Caco-2 (cell line): ENCODE measurements around the gene NEAT1. TPM values are rescaled to one million over a fixed set of nuclear protein-coding genes. Genes with fewer than 3 reads are reported as not detected.

Source experiments
- BruUV-seq: library from RNA; stranded (reverse); fragments of 400-500 nt; replicated peaks from 2 replicates; lab custom pipeline; 2021; lab: Mats Ljungman, UMichigan
- CTCF ChIA-PET: fragments of 300-600 bp; sonication (Branson Sonifier 250); formaldehyde crosslinking; loops from one replicate; lab custom pipeline; 2022; ENCODE audit warnings: antibody characterized with exemption; lab: Charles Lee
- POLR2A ChIA-PET: fragments of 300-600 bp; sonication (Branson Sonifier 250); formaldehyde crosslinking; loops from one replicate; lab custom pipeline; 2022; ENCODE audit warnings: antibody characterized with exemption; lab: Charles Lee
- DNase-seq, 2 experiments: peaks; one replicate each; pipeline versions ENCODE4 v3.0.0 to v3.0.0-alpha.2; 2020 to 2022
- H3K27me3 ChIP-seq: replicated peaks from 2 replicates; pipeline ENCODE4 v1.6.0; 2011; ENCODE audit warnings: low read length; ENCODE audit not compliant: control insufficient read depth, insufficient read depth
- H3K36me3 ChIP-seq: 2 replicates; pipeline ENCODE4 v1.5.1; 2011; ENCODE audit warnings: low read length; ENCODE audit not compliant: control insufficient read depth, insufficient read depth
- H3K4me1 ChIP-seq: fragments of 250-450 bp; sonication (Bioruptor Pico); 2 replicates; pipeline ENCODE4 v1.5.1; 2020; ENCODE audit warnings: mild to moderate bottlenecking
- H3K4me3 ChIP-seq: 2 replicates; pipeline ENCODE4 v1.5.1; 2011; ENCODE audit warnings: low read depth, mild to moderate bottlenecking, control low read depth, low read length
- H3K9me3 ChIP-seq: fragments of 250-450 bp; sonication (Bioruptor Pico); 2 replicates; pipeline ENCODE4 v1.5.1; 2020; ENCODE audit warnings: mild to moderate bottlenecking, moderate library complexity
- H3K27ac Mint-ChIP-seq: one replicate; pipeline ENCODE4 v1.8.0; 2022; ENCODE audit warnings: mixed read lengths; ENCODE audit not compliant: unreplicated experiment
- H3K27me3 Mint-ChIP-seq: one replicate; pipeline ENCODE4 v1.8.0; 2022; ENCODE audit warnings: mixed read lengths; ENCODE audit not compliant: insufficient read depth, unreplicated experiment
- H3K36me3 Mint-ChIP-seq: one replicate; pipeline ENCODE4 v1.8.0; 2022; ENCODE audit warnings: mild to moderate bottlenecking, mixed read lengths; ENCODE audit not compliant: insufficient read depth, unreplicated experiment
- H3K4me1 Mint-ChIP-seq: one replicate; pipeline ENCODE4 v1.8.0; 2022; ENCODE audit warnings: low read depth, mixed read lengths; ENCODE audit not compliant: unreplicated experiment
- H3K4me3 Mint-ChIP-seq: one replicate; pipeline ENCODE4 v1.8.0; 2022; ENCODE audit warnings: mild to moderate bottlenecking, moderate library complexity, mixed read lengths; ENCODE audit not compliant: unreplicated experiment
- H3K9me3 Mint-ChIP-seq: one replicate; pipeline ENCODE4 v1.8.0; 2022; ENCODE audit warnings: mixed read lengths; ENCODE audit not compliant: unreplicated experiment
- CTCF ChIP-seq, 2 experiments: fragments of 200-600 bp in 1 of 2; IDR thresholded peaks; 1 replicate in 1 of 2; 2 replicates in 1 of 2; pipeline versions ENCODE4 v1.5.1 to v1.8.0; 2011 to 2022; ENCODE audit warnings: antibody characterized with exemption in 1 of 2, control low read depth in 1 of 2, inconsistent platforms in 1 of 2, low read depth in 1 of 2, low read length in 1 of 2, mild to moderate bottlenecking in 1 of 2, moderate library complexity in 1 of 2; ENCODE audit not compliant: insufficient read depth in 1 of 2, severe bottlenecking in 1 of 2, unreplicated experiment in 1 of 2
- intact Hi-C: fragments of 100-400 bp; cut with micrococcal nuclease; formaldehyde crosslinking; loops from one replicate; pipeline ENCODE4 v1.10.0; 2022; ENCODE audit not compliant: unreplicated experiment
- total RNA-seq: library from RNA; stranded (reverse); gene quantifications from 2 replicates; pipeline ENCODE4 v1.2.3, GENCODE V29; 2022

The NEAT1 gene
- total RNA-seq, 1 experiment from 2014 or later: 254 TPM

GRCh38 chr11:65420979-65421793 lies 1.4 kb upstream of the NEAT1 start:
- peak; percentile 81 to 93 for DNase-seq
- Histone ChIP-seq H3K36me3 (peaks cover 4% of the 10 kb centered on the region; the same call in 1 of the 2 replicates), H3K9me3 (no peaks in the 10 kb centered on the region), H3K27me3 (no peaks in the 10 kb centered on the region), H3K4me3 (peak overlapping the region; percentile 61), H3K4me1 (peaks cover 56% of the 10 kb centered on the region)
- POLR2A ChIA-PET: interaction anchor here (0.6 to 7.8 kb wide), 6 partner anchors 34 to 194 kb away, joined by 3 to 104 read pairs (median 5); partner anchors contain the start of genes MALAT1 and PCNX3
- intact Hi-C loops: no loop called here
- peaks cover 5% of the 10 kb centered on the region for H3K27me3 Mint-ChIP-seq
- no peak for TF ChIP-seq CTCF (IDR thresholded peaks at IDR 0.05; ENCODE audit: insufficient read depth in 1 of 2, low read depth in 1 of 2, low read length in 1 of 2, severe bottlenecking in 1 of 2, unreplicated experiment in 1 of 2)
- TSS peak; percentile 67 for BruUV-seq
- CTCF ChIA-PET: interaction anchor here (1.2 to 4.2 kb wide), 3 partner anchors 47 to 51 kb away, joined by 3 to 21 read pairs (median 18); no protein-coding TSS in a partner anchor
- H3K27ac Mint-ChIP-seq: peak overlapping the region; percentile 95
- H3K4me1 Mint-ChIP-seq: peaks cover 59% of the 10 kb centered on the region
- H3K4me3 Mint-ChIP-seq: peak overlapping the region; percentile 92
- H3K36me3 Mint-ChIP-seq: peaks cover 68% of the 10 kb centered on the region
- H3K9me3 Mint-ChIP-seq: no peaks in the 10 kb centered on the region

GRCh38 chr11:65421794-65422632 lies 585 bp upstream of the NEAT1 start:
- no TSS peak for BruUV-seq
- intact Hi-C loops: loop anchor here (1.0 kb wide), 1 partner anchor 75 kb away; no protein-coding TSS in a partner anchor

More at GRCh38 chr11:65421794-65422632, 585 bp upstream of the NEAT1 start:
- H3K36me3 Mint-ChIP-seq: peaks cover 71% of the 10 kb centered on the region
- DNase-seq: peak; percentile 98 to 99
- Histone ChIP-seq H3K27me3 (no peaks in the 10 kb centered on the region), H3K4me1 (peaks cover 57% of the 10 kb centered on the region), H3K36me3 (peaks cover 6% of the 10 kb centered on the region; the same call in 1 of the 2 replicates), H3K4me3 (peak overlapping the region; percentile 73), H3K9me3 (no peaks in the 10 kb centered on the region)
- peaks cover 62% of the 10 kb centered on the region for H3K4me1 Mint-ChIP-seq
- POLR2A ChIA-PET: interaction anchor here (0.5 to 7.8 kb wide), 28 partner anchors 12 to 438 kb away, joined by 3 to 113 read pairs (median 7); partner anchors contain the start of genes FRMD8, MALAT1, PCNX3 and ZNRD2
- H3K27ac Mint-ChIP-seq: peak overlapping the region; percentile 95
- no peaks in the 10 kb centered on the region for H3K9me3 Mint-ChIP-seq
- CTCF ChIA-PET: interaction anchor here (0.6 to 4.2 kb wide), 5 partner anchors 46 to 88 kb away, joined by 3 to 18 read pairs (median 5); no protein-coding TSS in a partner anchor
- TF ChIP-seq CTCF (IDR thresholded peaks at IDR 0.05; ENCODE audit: insufficient read depth in 1 of 2, low read depth in 1 of 2, low read length in 1 of 2, severe bottlenecking in 1 of 2, unreplicated experiment in 1 of 2): no peak
- peak overlapping the region; percentile 92 for H3K4me3 Mint-ChIP-seq
- H3K27me3 Mint-ChIP-seq: peaks cover 5% of the 10 kb centered on the region
